NCI-H446 (cell line): ENCODE data around the gene GGTA1.
A peak's percentile ranks its signal among the peaks of the same experiment; 100 is the strongest.
"Not testable (repeated sequence)": the region's sequence is repeated elsewhere in the genome, so short reads cannot be mapped to it uniquely, and the experiment has no call there.

Experiments
- DNase-seq, 2 experiments: peaks; one replicate each; lab custom pipeline; 2025; lab: John Stamatoyannopoulos, UW

The GGTA1 gene

DNA sequence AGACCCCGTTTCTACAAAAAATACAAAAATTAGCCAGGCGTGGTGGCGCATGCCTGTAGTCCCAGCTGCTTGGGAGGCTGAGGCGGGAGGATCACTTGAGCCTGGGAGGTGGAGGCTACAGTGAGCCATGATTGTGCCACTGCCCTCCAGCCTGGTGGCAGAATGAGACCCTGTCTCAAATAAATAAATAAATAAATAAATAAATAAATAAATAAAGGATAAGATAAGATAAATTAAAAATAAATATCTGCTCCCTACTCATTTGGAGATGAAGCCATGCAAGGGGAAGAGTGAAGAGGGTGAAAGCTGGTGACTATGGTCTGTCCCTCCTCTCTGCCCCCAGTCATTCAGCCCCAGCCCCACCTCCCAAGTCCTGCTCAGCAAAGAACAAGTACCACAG is 41.2 kb downstream of the GGTA1 start:
- DNase-seq, result not testable (repeated sequence)

DNA sequence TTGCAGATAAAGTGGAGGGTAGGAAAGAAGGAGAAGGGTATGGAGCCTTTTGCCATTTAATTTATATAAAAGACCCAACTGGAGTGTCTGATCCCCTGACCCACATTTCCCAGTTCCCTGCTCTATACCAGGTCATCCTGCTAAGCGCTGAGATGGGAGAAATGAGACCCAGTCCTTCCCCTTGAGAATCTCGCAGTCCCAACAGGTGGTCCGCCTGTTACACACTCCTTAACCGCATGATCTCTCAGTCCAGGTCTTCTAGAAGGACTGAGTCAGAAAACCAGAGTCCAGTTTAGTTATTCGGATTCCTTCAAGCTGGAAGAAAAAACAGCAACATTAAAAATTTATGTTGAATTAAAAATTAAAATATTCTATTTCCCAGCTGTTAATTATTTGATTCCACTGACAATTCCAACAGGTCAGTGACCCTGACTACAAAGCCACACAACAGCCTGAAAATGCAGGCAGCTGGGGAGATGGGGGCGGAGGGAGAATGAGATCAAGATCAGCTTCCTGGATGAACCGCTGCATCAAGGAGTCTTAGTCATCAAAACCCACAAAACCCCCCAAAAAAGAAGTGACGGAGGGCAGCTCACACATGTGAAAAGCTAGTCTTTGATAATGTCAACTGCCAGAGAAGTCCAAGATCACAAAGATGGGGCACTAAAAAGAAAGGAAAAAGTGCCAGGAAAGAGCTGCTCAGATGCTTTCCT is 44.0 kb downstream of the GGTA1 start:
- DNase-seq, result no peak

DNA sequence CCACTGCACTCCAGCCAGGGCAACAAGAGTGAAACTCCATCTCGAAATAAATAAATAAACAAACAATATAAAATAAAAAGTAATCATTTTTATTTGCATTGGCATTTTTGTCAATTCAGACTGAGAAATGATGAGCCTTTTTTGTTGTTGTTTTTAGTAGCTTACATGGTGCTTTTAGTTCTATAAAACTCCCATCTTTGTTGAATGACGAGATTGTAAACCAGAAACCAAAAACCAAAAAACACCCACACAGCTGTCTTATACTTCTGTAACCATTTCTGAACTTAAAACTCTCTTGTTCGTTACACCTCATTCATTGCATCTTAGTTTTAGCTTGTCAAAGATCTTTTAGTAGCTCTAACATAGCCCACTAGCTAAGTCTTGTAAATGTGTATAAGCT is 44.7 kb downstream of the GGTA1 start:
- no peak for DNase-seq

DNA sequence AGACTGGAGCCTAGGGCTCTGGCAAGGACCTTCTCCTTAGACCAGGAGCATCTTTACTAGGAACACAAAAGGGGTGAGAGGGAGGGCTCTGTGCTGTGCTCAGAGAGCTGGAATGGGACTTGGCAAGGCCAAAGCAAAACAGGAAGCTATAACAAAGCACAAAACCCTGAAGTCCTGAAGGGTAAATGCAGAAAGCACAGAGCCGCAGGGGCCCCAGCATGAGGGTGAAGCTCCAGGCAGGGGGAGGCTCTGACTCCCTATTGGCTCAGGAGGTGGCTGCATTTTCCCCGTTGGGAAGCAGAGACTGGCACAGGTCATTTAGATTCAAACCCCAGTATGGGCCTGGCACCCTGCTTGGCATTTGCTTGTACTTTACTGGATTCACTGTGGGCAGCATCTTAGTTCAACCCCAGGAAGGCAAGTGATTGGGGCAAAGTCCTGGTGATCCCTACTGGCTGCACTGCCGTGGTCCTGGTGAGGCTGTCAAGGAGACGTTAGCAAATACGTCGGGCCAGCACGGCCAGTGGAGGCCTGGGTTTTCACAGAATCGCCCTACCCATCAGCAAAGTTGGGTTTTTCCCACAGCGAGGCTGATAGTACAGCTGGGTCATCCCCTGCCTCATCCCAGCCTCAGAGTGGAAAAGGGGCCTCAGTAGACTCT is 46.3 kb downstream of the GGTA1 start:
- DNase-seq, result no peak

DNA sequence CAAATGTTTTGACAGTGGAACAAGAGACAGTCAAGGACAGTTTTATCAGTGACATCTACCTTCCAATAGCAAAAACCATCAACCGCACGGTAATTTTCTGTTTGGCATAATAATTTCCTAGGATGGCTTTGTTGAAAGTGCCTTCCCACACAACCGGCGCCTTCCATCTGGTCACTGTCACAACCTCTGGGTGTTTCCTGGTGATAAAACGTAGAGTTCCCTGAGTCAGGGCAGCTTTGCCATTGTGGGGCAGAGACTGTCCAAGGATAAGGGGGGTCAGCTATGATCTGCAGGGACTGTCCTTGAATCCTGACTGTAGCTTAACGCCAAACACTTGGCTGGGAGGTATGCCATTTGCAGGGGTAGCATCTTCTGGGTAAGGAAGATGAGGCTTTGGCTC is 47.6 kb downstream of the GGTA1 start:
- DNase-seq, result no peak

DNA sequence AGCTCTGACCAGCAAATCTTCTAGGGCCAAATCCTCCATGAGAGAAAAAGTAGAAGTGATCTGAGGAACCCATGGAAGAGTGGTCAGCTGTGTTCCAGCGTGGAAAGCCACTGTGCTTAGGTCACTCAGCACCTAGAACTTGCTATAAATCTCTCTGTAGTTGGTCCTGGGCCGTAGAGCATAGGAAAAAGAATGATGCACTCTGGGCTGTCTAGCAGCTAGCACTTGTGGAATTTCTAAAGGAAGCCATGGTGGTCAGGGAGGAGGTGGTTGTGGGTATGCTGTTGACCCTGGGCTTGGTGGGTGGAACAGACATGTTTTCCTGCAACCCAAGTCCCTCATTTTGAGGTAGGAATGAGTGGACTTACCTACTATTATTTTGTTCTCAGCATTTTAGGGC is 48.1 kb downstream of the GGTA1 start:
- no peak for DNase-seq

DNA sequence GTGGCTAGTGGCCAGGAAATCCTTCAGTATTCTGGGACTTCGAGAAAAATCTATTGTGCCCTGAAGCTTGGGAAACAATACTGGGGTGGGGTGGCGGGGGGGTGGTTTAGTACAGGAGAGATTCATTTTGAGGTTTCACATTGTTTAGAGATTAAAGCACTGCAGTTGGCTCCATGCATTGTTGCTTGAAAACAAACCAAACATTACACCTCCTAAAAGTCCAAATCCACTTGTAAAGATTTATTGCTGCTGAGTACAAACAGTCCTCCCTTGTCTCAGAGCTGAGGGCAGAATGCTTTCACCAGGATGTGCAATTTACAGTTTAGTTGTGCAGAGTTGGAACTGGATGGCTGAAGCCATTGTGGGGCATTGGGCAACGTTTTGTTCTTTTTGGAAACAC is 49.4 kb downstream of the GGTA1 start:
- no peak for DNase-seq

DNA sequence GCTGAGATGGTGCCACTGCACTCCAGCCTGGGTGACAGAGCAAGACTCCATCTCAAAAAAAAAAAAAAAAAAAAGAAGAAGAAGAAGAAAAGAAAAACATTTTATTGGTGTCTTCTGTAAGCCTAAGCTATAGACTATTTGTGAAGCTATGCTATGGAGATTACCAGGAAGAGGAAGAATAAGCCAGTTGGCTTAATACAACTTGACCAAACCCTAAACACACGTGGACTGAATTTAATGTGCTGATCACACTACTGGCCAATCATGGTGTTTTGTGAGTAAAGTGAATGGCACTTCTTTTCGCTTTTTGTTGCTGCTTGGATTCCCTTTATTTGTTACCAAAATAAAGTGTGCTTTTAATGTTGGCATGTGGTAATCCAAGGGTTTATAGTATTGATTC is 49.9 kb downstream of the GGTA1 start:
- no peak for DNase-seq

DNA sequence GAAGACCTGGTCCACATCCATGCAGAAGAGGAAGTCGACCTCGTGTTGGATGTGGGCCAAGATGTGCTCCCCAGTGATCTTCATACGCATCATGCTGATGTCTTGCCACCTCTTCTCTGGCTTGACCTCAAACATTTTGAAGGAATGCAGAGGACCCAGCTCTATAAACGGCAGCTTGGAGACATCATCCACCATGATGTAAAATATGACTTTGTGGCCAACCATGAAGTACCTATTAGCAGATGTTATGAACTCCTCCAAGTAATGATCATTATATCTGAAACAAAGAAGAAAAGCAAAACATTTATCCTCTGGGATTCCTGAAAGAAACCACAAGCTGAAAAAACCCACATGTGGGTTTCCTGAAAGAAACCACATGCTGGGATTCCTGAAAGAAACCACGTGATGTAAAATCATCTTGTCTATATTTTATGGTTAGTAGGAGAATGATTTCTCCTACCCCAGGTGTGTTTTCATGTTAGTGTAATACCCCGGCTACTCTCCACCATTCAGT is 52.3 kb downstream of the GGTA1 start:
- DNase-seq, result no peak

DNA sequence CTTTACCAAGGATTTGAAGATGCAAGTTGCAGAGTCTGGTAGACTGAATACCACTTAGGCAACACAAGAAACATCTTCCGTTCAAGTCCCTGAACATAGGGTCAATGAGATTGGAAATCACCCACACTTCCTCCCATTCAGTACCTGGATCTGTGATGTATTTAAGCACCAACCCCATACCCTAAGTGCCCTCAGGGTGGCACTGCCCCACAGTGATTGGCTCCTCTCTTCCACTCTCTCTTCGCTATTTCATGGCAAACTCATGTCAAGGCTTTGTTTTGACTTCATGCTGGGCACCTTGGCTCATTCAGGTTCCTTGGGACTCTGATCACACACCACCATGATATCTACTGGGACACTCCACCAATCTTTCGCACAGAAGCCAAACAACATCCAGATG is 53.7 kb downstream of the GGTA1 start:
- peak in 1 of 2 experiments; percentile 10 for DNase-seq

DNA sequence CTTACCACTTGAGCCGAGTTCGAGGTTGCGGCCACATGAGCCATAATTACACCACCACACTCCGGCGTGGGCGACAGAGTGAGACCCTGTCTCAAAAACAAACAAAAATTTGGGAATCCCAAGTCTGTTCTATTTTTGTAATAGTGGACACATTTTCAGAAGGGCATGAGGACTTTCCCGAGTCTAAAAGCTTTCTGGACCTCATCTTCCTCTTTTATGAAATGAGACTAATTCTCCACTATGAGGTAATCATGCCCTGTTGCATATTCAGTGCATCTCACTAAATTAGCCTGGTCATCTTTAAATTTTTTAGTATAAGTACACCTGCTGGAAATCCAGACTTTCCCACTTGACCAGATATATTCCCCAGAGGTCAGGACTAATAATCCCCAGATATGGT is 55.7 kb downstream of the GGTA1 start:
- no peak for DNase-seq

DNA sequence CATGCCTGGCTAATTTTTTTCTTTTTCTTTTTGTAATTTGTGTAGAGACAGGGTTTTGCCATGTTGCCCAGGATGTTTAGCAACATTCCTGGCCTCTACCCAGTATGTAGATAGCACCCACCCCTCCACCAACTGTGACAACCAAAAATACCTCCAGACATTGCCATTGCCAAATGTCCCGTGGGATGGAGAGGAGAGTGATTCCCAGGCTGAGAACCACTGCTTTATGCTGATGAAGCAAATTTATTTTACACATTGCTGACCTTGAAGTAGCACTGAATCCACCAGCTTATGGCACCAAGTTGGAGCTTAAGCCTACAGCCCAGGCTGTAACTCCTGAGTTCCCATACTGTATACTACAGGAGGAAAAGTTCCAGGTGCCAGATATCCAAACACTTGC is 58.5 kb downstream of the GGTA1 start:
- no peak for DNase-seq

DNA sequence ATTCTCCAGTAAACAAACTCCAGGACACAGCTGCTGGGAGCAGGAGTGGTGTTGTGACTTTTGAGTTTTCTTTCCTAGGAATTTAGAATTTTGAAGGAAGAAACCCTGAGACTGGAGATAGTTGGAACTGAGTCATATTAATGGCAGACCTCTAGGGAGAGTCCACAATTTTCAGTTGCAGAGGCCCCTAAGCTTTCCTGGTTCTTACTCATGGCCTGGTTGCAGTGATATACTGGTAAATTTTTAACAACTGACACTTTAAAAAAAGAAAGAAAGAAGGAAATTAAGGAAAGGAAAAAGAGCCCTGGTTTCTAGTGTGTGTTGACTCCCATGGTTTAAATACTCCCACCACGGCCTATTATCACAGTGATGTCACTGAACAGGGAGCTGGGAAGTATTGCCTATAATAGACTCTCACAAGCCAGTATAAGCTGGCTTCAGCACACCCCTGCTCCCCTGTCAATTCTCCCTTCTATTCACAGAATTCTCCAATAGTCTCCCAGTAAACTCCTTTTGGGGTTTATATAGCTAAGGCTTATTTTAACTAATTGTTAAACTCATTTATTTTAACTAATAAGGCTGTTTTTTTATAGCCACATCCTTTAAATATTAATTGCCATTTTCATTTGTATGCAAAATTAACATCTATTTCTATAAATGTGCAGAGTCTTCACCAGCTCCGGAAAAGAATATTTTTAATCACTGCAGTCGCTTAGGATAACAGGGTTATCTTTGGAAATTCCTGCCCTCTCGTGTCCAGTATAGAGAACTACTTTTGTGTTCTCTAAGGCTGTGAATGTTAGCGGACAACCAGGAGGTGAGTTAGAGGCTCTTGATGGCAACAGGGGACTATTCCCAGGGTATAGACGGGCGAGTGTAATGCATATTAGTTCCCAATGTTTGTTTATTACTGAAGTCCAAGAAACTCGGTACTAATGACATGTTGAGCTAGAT is 59.7 kb downstream of the GGTA1 start:
- DNase-seq, result no peak

DNA sequence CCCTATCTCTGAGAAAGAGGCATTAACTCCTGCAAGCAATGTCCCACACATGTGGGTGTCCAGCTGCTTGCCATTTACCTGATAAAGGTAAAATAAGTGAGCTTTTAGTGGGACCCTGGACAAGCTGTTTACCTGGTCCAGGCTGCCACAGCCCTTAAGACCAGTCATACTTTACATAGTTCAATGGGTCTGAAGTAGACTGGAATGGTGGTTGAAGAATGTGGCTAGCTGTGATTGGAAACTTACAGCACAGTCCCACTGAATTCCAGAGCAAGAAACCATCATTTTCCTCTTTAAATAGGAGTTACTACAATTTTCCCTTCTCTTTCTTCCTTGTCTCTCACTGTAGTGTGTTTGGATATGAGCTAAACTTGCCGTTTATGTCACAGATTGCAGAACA is 60.6 kb downstream of the GGTA1 start:
- DNase-seq, result no peak

DNA sequence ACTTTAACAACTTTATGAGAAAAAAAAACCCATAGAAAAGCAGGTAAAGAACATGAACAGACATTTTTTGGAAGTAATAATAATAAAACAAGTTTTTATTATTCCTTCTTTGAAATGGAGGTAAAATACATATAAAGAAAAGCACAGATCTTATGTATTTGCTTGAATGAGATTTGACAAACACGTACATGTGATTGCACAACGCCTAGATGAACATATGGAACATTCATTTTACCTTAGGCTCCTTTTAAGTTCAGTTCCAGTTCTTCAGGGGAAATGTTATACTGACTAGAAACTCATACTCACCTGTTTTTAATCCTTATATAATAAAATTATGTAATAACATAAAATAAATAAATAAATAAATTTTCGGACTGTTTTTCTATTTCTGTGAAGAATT is 61.8 kb downstream of the GGTA1 start:
- no peak for DNase-seq

DNA sequence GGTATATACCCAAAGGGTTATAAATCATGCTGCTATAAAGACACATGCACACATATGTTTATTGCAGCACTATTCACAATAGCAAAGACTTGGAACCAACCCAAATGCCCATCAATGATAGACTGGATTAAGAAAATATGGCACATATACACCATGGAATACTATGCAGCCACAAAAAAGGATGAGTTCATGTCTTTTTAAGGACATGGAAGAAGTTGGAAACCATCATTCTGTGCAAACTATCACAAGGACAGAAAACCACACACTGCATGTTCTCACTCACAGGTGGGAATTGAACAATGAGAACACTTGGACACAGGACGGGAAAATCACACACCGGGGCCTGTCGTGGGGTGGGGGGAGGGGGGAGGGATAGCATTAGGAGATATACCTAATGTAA is 62.6 kb downstream of the GGTA1 start:
- not testable (repeated sequence) for DNase-seq

DNA sequence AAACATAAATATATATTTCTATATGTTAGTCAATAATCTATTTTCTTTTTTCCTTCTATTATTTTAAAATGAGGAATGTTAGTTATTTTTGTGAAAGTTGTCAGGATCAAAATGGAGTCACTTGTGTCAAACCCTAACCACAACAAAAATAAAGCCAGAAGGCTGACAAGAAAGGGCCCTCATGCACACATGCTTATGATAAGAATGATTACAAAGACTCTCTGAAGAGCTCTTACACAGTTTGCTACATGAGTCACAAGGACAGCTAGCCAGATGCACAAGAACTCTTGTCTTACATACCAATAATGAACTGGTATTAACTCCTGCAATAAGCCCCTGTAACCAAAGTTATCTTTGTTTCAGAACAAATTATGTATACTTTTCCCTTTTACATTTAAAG is 64.7 kb downstream of the GGTA1 start:
- DNase-seq, result no peak

DNA sequence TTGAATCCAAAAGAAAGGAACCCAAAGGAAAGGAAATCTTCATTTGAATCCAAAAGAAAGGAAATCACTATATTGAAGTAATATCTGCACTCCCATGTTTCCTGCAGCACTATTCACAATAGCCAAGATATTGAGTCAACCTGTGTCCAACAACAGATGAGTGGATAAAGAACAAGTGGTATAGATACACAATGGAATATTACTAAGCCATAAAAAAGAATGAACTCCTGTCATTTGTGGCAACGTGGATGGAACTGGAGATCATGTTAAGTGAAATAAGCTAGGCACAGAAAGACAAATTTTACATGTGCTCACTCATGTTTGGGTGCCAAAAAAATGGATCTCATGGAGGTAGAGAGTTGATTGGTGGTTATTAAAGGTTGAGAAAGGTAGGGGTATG is 71.7 kb downstream of the GGTA1 start:
- DNase-seq, result no peak

DNA sequence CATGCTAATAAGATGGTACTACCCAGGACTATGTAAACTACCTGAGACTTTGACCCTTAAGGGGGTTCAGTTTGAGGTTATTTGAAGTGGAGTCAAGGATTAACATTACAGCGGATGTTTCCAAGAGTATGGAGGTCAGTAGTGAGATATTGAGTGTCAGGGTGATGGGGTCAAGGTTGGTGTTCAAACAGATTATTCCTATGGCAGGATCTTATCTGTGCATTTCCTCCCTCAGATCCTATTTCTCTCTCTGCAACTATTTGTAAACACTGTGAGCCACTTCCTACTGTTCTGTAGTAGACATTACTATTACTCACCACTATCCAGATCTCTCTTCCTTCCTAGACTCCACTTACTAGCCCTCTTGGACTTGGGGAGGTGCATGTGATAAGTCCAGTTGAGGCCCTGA is 75.6 kb downstream of the GGTA1 start:
- no peak for DNase-seq

DNA sequence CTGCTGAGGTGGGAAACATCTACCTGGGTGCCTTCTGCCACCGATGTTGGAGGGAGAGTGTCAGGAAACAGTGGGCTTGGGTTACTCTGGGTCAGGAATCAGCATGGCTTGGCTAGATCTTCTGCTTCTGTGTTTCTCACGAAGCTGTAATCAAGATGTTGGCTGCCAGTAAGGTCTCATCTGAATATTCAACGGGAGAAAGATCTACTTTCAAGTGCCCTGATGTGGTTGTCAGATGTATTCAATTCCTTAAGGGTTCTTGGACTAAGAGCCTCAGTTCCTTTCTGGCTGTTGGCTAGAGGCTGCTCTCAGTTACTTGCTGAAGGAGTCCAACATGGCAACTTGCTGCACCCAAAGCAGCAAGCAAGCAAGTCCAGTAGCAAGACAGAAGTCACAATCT is 87.7 kb downstream of the GGTA1 start:
- no peak for DNase-seq

DNA sequence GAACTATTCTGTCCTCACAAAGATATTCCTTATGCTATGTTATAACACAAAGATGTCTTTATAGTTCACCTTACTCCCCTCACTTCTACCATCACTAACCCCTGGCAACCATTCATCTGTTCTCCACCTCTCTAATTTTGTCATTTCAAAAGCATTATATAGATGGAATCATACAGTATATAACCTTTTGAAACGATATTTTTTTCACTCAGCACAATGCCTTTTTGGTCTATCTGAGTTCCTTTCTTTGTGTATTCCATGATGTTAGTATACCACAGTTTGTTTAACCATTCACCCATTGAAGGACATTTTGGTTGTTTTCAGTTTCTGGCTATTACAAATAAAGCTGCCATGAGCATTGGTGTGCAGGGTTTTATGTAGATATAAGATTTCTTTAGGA is 93.7 kb downstream of the GGTA1 start:
- no peak for DNase-seq
